Measurements from ENCODE around the gene RTN4. TPM values are rescaled to one million over a fixed set of nuclear protein-coding genes. Genes with fewer than 3 reads are reported as not detected.

RTN4 gene
- total and polyA plus RNA-seq, 10 donors = 55.2 to 215 (median 155) TPM

- peaks cover 28 to 99% (median 86%) of the 10 kb centered on the region in 6 donors for H3K4me1 ChIP-seq
- H3K9me3 ChIP-seq = no peaks in the 10 kb centered on the region
- no peaks in the 10 kb centered on the region for H3K36me3 ChIP-seq
- peak overlapping the region in 5 of 8 donors; percentile 39 to 77 (median 70) for H3K27ac ChIP-seq
- WGBS, 5 donors = 65 to 70% (median 67%) methylated on average over 2 of the region's 2 CpGs
- no peak for TF ChIP-seq POLR2A (IDR thresholded peaks at IDR 0.05)
- DNase-seq = no peak
- H3K27me3 ChIP-seq (replicated peaks in 1 of 7) = no peaks in the 10 kb centered on the region
- no peak overlapping the region for H3K4me3 ChIP-seq
- intact Hi-C loops (cut with DNase I; ENCODE audit: low total_unique reads) = no loop called here
Measured at GRCh38 chr2:55012672-55013484, 37.4 kb downstream of the RTN4 start.

- Histone ChIP-seq H3K9me3 (no peaks in the 10 kb centered on the region), H3K4me3 (no peak overlapping the region), H3K4me1 (peaks cover 30 to 99% (median 90%) of the 10 kb centered on the region in 6 donors), H3K27ac (peak overlapping the region in 7 of 8 donors; percentile 0 to 77 (median 42)), H3K36me3 (no peaks in the 10 kb centered on the region), H3K27me3 (replicated peaks in 1 of 7) (no peaks in the 10 kb centered on the region)
- intact Hi-C loops (cut with DNase I; ENCODE audit: low total_unique reads) = no loop called here
- WGBS, 5 donors = 45 to 67% (median 53%) methylated on average over 6 of the region's 6 CpGs
- no peak for DNase-seq
- TF ChIP-seq POLR2AphosphoS5 (IDR thresholded peaks at IDR 0.05) (no peak), CTCF (IDR thresholded peaks at IDR 0.05 in 8 of 11, conservative IDR thresholded peaks at IDR 0.05 in 3 of 11) (no peak), POLR2A (IDR thresholded peaks at IDR 0.05) (no peak)
Measured at GRCh38 chr2:55011831-55012671, 38.2 kb downstream of the RTN4 start.

- Histone ChIP-seq H3K4me3 (no peak overlapping the region), H3K4me1 (peaks cover 36 to 99% (median 97%) of the 10 kb centered on the region in 6 donors), H3K9me3 (no peaks in the 10 kb centered on the region), H3K36me3 (no peaks in the 10 kb centered on the region), H3K27me3 (replicated peaks in 1 of 7) (no peaks in the 10 kb centered on the region), H3K27ac (peak overlapping the region in 7 of 8 donors; percentile 0 to 77 (median 67))
- TF ChIP-seq POLR2AphosphoS5 (IDR thresholded peaks at IDR 0.05) (no peak), POLR2A (IDR thresholded peaks at IDR 0.05) (no peak), CTCF (IDR thresholded peaks at IDR 0.05 in 8 of 11, conservative IDR thresholded peaks at IDR 0.05 in 3 of 11) (no peak)
- no peak for DNase-seq
- intact Hi-C loops (cut with DNase I; ENCODE audit: low total_unique reads) = no loop called here
- 55 to 94% (median 81%) methylated on average over 2 of the region's 2 CpGs for WGBS, 5 donors
Measured at GRCh38 chr2:55010915-55011314, 39.3 kb downstream of the RTN4 start.

GRCh38 chr2:55010149-55010591 is 40.1 kb downstream of the RTN4 start:
- H3K9me3 ChIP-seq = no peaks in the 10 kb centered on the region
- TF ChIP-seq POLR2AphosphoS5 (IDR thresholded peaks at IDR 0.05) (peak in 1 of 3 donors; percentile 79), CTCF (IDR thresholded peaks at IDR 0.05 in 8 of 11, conservative IDR thresholded peaks at IDR 0.05 in 3 of 11) (no peak), POLR2A (IDR thresholded peaks at IDR 0.05) (peak in 1 of 3 donors; percentile 26)
- H3K36me3 ChIP-seq = no peaks in the 10 kb centered on the region
- no peaks in the 10 kb centered on the region for H3K27me3 ChIP-seq (replicated peaks in 1 of 7)
- peak overlapping the region; percentile 14 to 62 (median 38) for H3K4me3 ChIP-seq
- 0 to 2% (median 1%) methylated on average over 5 of the region's 5 CpGs for WGBS, 5 donors
- H3K4me1 ChIP-seq = peaks cover 36 to 99% (median 92%) of the 10 kb centered on the region in 6 donors
- peak overlapping the region; percentile 30 to 77 (median 68) for H3K27ac ChIP-seq
- peak; percentile 82 for DNase-seq
- intact Hi-C loops (cut with DNase I; ENCODE audit: low total_unique reads) = no loop called here

All from spleen (tissue), 11 donors.